Measurements from ENCODE around the gene ALPI. TPM values are rescaled to one million over a fixed set of nuclear protein-coding genes. Genes with fewer than 3 reads are reported as not detected.

The ALPI gene
- polyA plus RNA-seq, 2 donors = not detected

GRCh38 chr2:232459419-232460035 lies 3.6 kb downstream of the ALPI start:
- no peaks in the 10 kb centered on the region for H3K9me3 ChIP-seq (ENCODE audit: control insufficient read depth in 2 of 2, insufficient read depth in 1 of 2, low read depth in 1 of 2, low read length in 1 of 2)
- H3K4me1 ChIP-seq (ENCODE audit: control insufficient read depth in 2 of 2, insufficient read depth in 2 of 2, low read length in 1 of 2) = no peaks in the 10 kb centered on the region
- H3K4me3 ChIP-seq (ENCODE audit: low read depth in 1 of 2, low read length in 2 of 2) = no peak overlapping the region
- H3K36me3 ChIP-seq (ENCODE audit: control insufficient read depth in 2 of 2, insufficient read depth in 2 of 2, low read length in 1 of 2) = no peaks in the 10 kb centered on the region
- 76 to 85% methylated on average over 11 of the region's 11 CpGs for WGBS, 2 donors
- H3K27ac ChIP-seq (ENCODE audit: low read depth in 2 of 2, low read length in 1 of 2) = no peak overlapping the region
- H3K27me3 ChIP-seq (ENCODE audit: control insufficient read depth in 1 of 2, insufficient read depth in 2 of 2, low read length in 2 of 2) = no peaks in the 10 kb centered on the region

DNA sequence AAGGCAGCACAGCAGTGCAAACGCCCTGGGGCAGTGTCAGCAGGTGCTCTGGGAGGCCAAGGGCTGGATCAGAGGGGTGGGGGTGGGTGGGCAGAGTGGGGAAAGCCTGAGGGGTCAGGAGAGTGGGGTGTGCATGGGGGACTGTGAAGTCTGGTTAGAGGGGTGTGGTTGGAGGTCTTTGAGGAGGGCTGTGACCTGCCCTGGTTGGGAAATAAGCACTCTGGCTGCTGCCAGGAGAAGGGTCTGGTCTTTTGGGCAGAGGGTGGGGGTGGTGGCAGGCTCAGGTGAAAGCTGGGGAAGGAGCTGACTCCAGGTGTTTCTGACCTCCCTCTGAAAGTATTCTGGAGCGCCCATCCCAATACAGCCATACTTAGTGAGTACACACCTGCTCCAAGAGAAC lies 4.2 kb downstream of the ALPI start:
- Histone ChIP-seq H3K9me3 (ENCODE audit: control insufficient read depth in 2 of 2, insufficient read depth in 1 of 2, low read depth in 1 of 2, low read length in 1 of 2) (no peaks in the 10 kb centered on the region), H3K27me3 (ENCODE audit: control insufficient read depth in 1 of 2, insufficient read depth in 2 of 2, low read length in 2 of 2) (no peaks in the 10 kb centered on the region), H3K27ac (ENCODE audit: low read depth in 2 of 2, low read length in 1 of 2) (no peak overlapping the region), H3K4me1 (ENCODE audit: control insufficient read depth in 2 of 2, insufficient read depth in 2 of 2, low read length in 1 of 2) (no peaks in the 10 kb centered on the region), H3K4me3 (ENCODE audit: low read depth in 1 of 2, low read length in 2 of 2) (no peak overlapping the region), H3K36me3 (ENCODE audit: control insufficient read depth in 2 of 2, insufficient read depth in 2 of 2, low read length in 1 of 2) (no peaks in the 10 kb centered on the region)
- WGBS, 2 donors = 51 to 63% methylated on average over 2 of the region's 2 CpGs

DNA sequence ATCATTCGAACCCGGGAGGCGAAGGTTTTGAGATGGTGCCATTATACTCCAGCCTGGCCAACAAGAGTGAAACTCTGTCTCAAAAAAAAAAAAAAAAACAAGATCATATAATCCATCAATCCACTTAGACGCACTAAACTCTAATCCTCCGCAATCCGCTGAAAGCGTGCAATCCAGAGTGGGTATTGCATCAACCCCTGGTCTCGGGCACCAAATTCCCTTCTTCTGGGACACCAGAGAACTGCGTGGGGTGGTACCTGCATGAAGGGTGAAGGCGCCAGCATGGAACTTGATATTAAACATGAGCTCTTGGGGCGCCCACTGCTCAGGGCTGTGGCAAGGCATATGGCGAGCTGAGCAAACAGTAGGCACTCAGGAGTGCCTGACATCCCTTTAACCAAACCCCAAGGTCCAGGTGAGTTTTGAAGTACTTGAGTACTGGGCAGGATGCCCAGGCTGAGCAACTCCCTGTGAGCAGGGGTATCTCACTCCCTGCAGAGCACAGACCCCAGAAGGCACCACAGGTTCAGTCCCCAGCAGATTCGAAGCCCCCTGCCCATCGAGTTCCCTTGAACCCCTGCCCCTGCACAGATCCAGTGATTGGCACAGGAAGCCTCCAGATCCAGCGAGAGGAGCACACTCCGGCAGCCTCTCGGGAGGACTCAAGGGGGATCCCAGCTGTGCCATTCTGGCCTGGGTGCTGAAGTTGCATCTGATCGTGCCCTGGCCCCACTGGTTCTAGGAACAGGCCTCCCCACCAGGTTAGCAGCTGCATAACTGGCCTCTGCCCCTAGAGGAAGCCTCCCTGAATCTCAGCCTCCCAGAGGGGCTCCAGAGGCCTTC lies 8.0 kb downstream of the ALPI start:
- Histone ChIP-seq H3K27me3 (ENCODE audit: control insufficient read depth in 1 of 2, insufficient read depth in 2 of 2, low read length in 2 of 2) (no peaks in the 10 kb centered on the region), H3K9me3 (ENCODE audit: control insufficient read depth in 2 of 2, insufficient read depth in 1 of 2, low read depth in 1 of 2, low read length in 1 of 2) (no peaks in the 10 kb centered on the region), H3K4me3 (ENCODE audit: low read depth in 1 of 2, low read length in 2 of 2) (no peak overlapping the region), H3K27ac (ENCODE audit: low read depth in 2 of 2, low read length in 1 of 2) (no peak overlapping the region), H3K36me3 (ENCODE audit: control insufficient read depth in 2 of 2, insufficient read depth in 2 of 2, low read length in 1 of 2) (no peaks in the 10 kb centered on the region), H3K4me1 (ENCODE audit: control insufficient read depth in 2 of 2, insufficient read depth in 2 of 2, low read length in 1 of 2) (no peaks in the 10 kb centered on the region)
- 89 to 91% methylated on average over 18 of the region's 18 CpGs for WGBS, 2 donors

- no peaks in the 10 kb centered on the region for H3K9me3 ChIP-seq (ENCODE audit: control insufficient read depth in 2 of 2, insufficient read depth in 1 of 2, low read depth in 1 of 2, low read length in 1 of 2)
- H3K27ac ChIP-seq (ENCODE audit: low read depth in 2 of 2, low read length in 1 of 2) = no peak overlapping the region
- WGBS, 2 donors = 88 to 90% methylated on average over 3 of the region's 3 CpGs
- H3K27me3 ChIP-seq (ENCODE audit: control insufficient read depth in 1 of 2, insufficient read depth in 2 of 2, low read length in 2 of 2) = no peaks in the 10 kb centered on the region
- no peak overlapping the region for H3K4me3 ChIP-seq (ENCODE audit: low read depth in 1 of 2, low read length in 2 of 2)
- H3K36me3 ChIP-seq (ENCODE audit: control insufficient read depth in 2 of 2, insufficient read depth in 2 of 2, low read length in 1 of 2) = no peaks in the 10 kb centered on the region
- no peaks in the 10 kb centered on the region for H3K4me1 ChIP-seq (ENCODE audit: control insufficient read depth in 2 of 2, insufficient read depth in 2 of 2, low read length in 1 of 2)
These were observed 8.6 kb downstream of the ALPI start for GRCh38 chr2:232464544-232464885.

DNA sequence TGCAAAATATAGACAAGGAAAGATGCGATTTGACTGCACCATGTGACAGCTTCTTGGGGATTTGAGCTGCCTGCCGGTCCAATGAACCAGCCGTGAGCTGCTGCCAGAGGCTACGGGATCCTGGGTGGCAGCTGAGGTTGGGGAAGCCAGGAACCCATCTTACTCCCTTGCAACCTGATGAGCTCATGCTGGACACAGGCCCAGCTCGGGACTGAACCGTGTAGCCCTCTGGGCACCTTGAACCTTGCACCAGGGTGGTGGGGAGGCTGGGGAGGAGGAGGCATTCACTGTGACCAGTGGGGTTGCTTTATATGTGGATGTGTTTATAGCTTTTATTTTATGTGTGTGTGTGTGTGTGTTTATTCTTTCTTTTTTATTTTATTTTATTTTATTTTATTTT lies 9.1 kb downstream of the ALPI start:
- Histone ChIP-seq H3K27ac (ENCODE audit: low read depth in 2 of 2, low read length in 1 of 2) (no peak overlapping the region), H3K9me3 (ENCODE audit: control insufficient read depth in 2 of 2, insufficient read depth in 1 of 2, low read depth in 1 of 2, low read length in 1 of 2) (no peaks in the 10 kb centered on the region), H3K4me3 (ENCODE audit: low read depth in 1 of 2, low read length in 2 of 2) (no peak overlapping the region), H3K36me3 (ENCODE audit: control insufficient read depth in 2 of 2, insufficient read depth in 2 of 2, low read length in 1 of 2) (no peaks in the 10 kb centered on the region), H3K4me1 (ENCODE audit: control insufficient read depth in 2 of 2, insufficient read depth in 2 of 2, low read length in 1 of 2) (no peaks in the 10 kb centered on the region), H3K27me3 (ENCODE audit: control insufficient read depth in 1 of 2, insufficient read depth in 2 of 2, low read length in 2 of 2) (no peaks in the 10 kb centered on the region)
- WGBS, 2 donors = 61 to 72% methylated on average over 6 of the region's 6 CpGs

GRCh38 chr2:232466221-232466620 lies 10.3 kb downstream of the ALPI start:
- no peaks in the 10 kb centered on the region for H3K9me3 ChIP-seq (ENCODE audit: control insufficient read depth in 2 of 2, insufficient read depth in 1 of 2, low read depth in 1 of 2, low read length in 1 of 2)
- no peaks in the 10 kb centered on the region for H3K27me3 ChIP-seq (ENCODE audit: control insufficient read depth in 1 of 2, insufficient read depth in 2 of 2, low read length in 2 of 2)
- no peak overlapping the region for H3K27ac ChIP-seq (ENCODE audit: low read depth in 2 of 2, low read length in 1 of 2)
- H3K36me3 ChIP-seq (ENCODE audit: control insufficient read depth in 2 of 2, insufficient read depth in 2 of 2, low read length in 1 of 2) = no peaks in the 10 kb centered on the region
- WGBS, 2 donors = 65 to 66% methylated on average over 7 of the region's 7 CpGs
- no peaks in the 10 kb centered on the region for H3K4me1 ChIP-seq (ENCODE audit: control insufficient read depth in 2 of 2, insufficient read depth in 2 of 2, low read length in 1 of 2)
- H3K4me3 ChIP-seq (ENCODE audit: low read depth in 1 of 2, low read length in 2 of 2) = no peak overlapping the region

GRCh38 chr2:232473467-232473890 lies 17.5 kb downstream of the ALPI start:
- no peak overlapping the region for H3K4me3 ChIP-seq (ENCODE audit: low read depth in 1 of 2, low read length in 2 of 2)
- no peak overlapping the region for H3K27ac ChIP-seq (ENCODE audit: low read depth in 2 of 2, low read length in 1 of 2)
- no peaks in the 10 kb centered on the region for H3K4me1 ChIP-seq (ENCODE audit: control insufficient read depth in 2 of 2, insufficient read depth in 2 of 2, low read length in 1 of 2)
- H3K9me3 ChIP-seq (ENCODE audit: control insufficient read depth in 2 of 2, insufficient read depth in 1 of 2, low read depth in 1 of 2, low read length in 1 of 2) = no peaks in the 10 kb centered on the region
- no peaks in the 10 kb centered on the region for H3K36me3 ChIP-seq (ENCODE audit: control insufficient read depth in 2 of 2, insufficient read depth in 2 of 2, low read length in 1 of 2)
- H3K27me3 ChIP-seq (ENCODE audit: control insufficient read depth in 1 of 2, insufficient read depth in 2 of 2, low read length in 2 of 2) = no peaks in the 10 kb centered on the region
- WGBS, 2 donors = 19 to 27% methylated on average over 6 of the region's 6 CpGs

- 67 to 70% methylated on average over 2 of the region's 2 CpGs for whole genome bisulfite sequencing, 2 donors
- no peaks in the 10 kb centered on the region for H3K27me3 ChIP-seq (ENCODE audit: control insufficient read depth in 1 of 2, insufficient read depth in 2 of 2, low read length in 2 of 2)
- H3K9me3 ChIP-seq (ENCODE audit: control insufficient read depth in 2 of 2, insufficient read depth in 1 of 2, low read depth in 1 of 2, low read length in 1 of 2) = no peaks in the 10 kb centered on the region
- no peak overlapping the region for H3K27ac ChIP-seq (ENCODE audit: low read depth in 2 of 2, low read length in 1 of 2)
- no peaks in the 10 kb centered on the region for H3K36me3 ChIP-seq (ENCODE audit: control insufficient read depth in 2 of 2, insufficient read depth in 2 of 2, low read length in 1 of 2)
- no peaks in the 10 kb centered on the region for H3K4me1 ChIP-seq (ENCODE audit: control insufficient read depth in 2 of 2, insufficient read depth in 2 of 2, low read length in 1 of 2)
- H3K4me3 ChIP-seq (ENCODE audit: low read depth in 1 of 2, low read length in 2 of 2) = no peak overlapping the region
These were observed 20.1 kb downstream of the ALPI start for GRCh38 chr2:232476045-232476444.

- Histone ChIP-seq H3K9me3 (ENCODE audit: control insufficient read depth in 2 of 2, insufficient read depth in 1 of 2, low read depth in 1 of 2, low read length in 1 of 2) (no peaks in the 10 kb centered on the region), H3K27ac (ENCODE audit: low read depth in 2 of 2, low read length in 1 of 2) (no peak overlapping the region), H3K4me1 (ENCODE audit: control insufficient read depth in 2 of 2, insufficient read depth in 2 of 2, low read length in 1 of 2) (no peaks in the 10 kb centered on the region), H3K4me3 (ENCODE audit: low read depth in 1 of 2, low read length in 2 of 2) (no peak overlapping the region), H3K27me3 (ENCODE audit: control insufficient read depth in 1 of 2, insufficient read depth in 2 of 2, low read length in 2 of 2) (no peaks in the 10 kb centered on the region), H3K36me3 (ENCODE audit: control insufficient read depth in 2 of 2, insufficient read depth in 2 of 2, low read length in 1 of 2) (no peaks in the 10 kb centered on the region)
- WGBS, 2 donors = 88 to 90% methylated on average over 7 of the region's 7 CpGs
These were observed 20.8 kb downstream of the ALPI start for GRCh38 chr2:232476791-232477190.
